HEK293 (cell line): ENCODE measurements around the gene MMP12.

Experiments
- CTCF ChIA-PET: fragments of 350-600 bp; formaldehyde crosslinking; extraction: SDS; loops from one replicate; lab custom pipeline; 2021; ENCODE audit warnings: antibody characterized with exemption; lab: Yijun Ruan, JAX
- POLR2A ChIA-PET: fragments of 300-600 bp; formaldehyde crosslinking; extraction: SDS; loops from one replicate; lab custom pipeline; 2020; ENCODE audit warnings: antibody characterized with exemption, inconsistent platforms; lab: Yijun Ruan, JAX
- H3K27ac ChIP-seq: fragments of 200-500 bp; sonication (Bioruptor generic); 2 replicates; pipeline ENCODE4 v1.5.1; 2014; ENCODE audit warnings: low read depth, low read length, control low read depth, inconsistent platforms; ENCODE audit errors: extremely low read depth
- H3K36me3 ChIP-seq, 2 experiments: fragments of 200-500 bp in 1 of 2; sonication (Bioruptor generic) in 1 of 2; 1 replicate in 1 of 2; 2 replicates in 1 of 2; pipeline ENCODE4 v1.5.1; 2014 to 2017; ENCODE audit warnings: inconsistent platforms in 2 of 2, low read length in 2 of 2; ENCODE audit not compliant: control insufficient read depth in 2 of 2, insufficient read depth in 1 of 2
- H3K4me1 ChIP-seq: fragments of 200-500 bp; sonication (Bioruptor generic); 2 replicates; pipeline ENCODE4 v1.5.1; 2014; ENCODE audit warnings: mild to moderate bottlenecking, low read length, inconsistent platforms; ENCODE audit not compliant: control insufficient read depth, insufficient read depth
- H3K4me3 ChIP-seq: 2 replicates; pipeline ENCODE4 v1.5.1; 2011; ENCODE audit warnings: low read depth, mild to moderate bottlenecking, control low read depth, low read length, moderate library complexity
- H3K9me3 ChIP-seq: fragments of 200-500 bp; sonication (Bioruptor generic); 2 replicates; pipeline ENCODE4 v1.5.1; 2014; ENCODE audit warnings: low read depth, low read length, inconsistent platforms; ENCODE audit not compliant: control insufficient read depth, insufficient read depth
- BCL11A ChIP-seq: fragments of 450-650 bp; formaldehyde crosslinking; IDR thresholded peaks from 2 replicates; pipeline ENCODE4 v1.5.1; 2016; ENCODE audit warnings: low read depth, missing biosample characterization, missing genetic modification characterization
- HOXA7 ChIP-seq: sonication (generic); formaldehyde crosslinking; IDR thresholded peaks from 2 replicates; pipeline ENCODE4 v1.8.1; 2022; ENCODE audit warnings: missing genetic modification reagents, borderline replicate concordance
- IKZF3 ChIP-seq: fragments of 450-650 bp; IDR thresholded peaks from 2 replicates; pipeline ENCODE4 v1.5.0; 2018; ENCODE audit warnings: missing biosample characterization, mild to moderate bottlenecking, missing genetic modification characterization, moderate library complexity
- MYNN ChIP-seq: fragments of 450-650 bp; formaldehyde crosslinking; IDR thresholded peaks from 2 replicates; pipeline ENCODE4 v1.5.1; 2016; ENCODE audit warnings: missing biosample characterization, missing genetic modification characterization, borderline replicate concordance
- OVOL3 ChIP-seq: fragments of 450-650 bp; formaldehyde crosslinking; IDR thresholded peaks from 2 replicates; pipeline ENCODE4 v1.5.1; 2016; ENCODE audit warnings: missing biosample characterization, missing genetic modification characterization
- PRDM6 ChIP-seq: fragments of 450-650 bp; formaldehyde crosslinking; IDR thresholded peaks from 2 replicates; pipeline ENCODE4 v1.5.1; 2017; ENCODE audit warnings: missing biosample characterization, missing genetic modification characterization
- SP7 ChIP-seq: fragments of 450-650 bp; formaldehyde crosslinking; IDR thresholded peaks from 2 replicates; pipeline ENCODE4 v1.5.1; 2016; ENCODE audit warnings: missing biosample characterization, missing genetic modification characterization
- TCF7L2 ChIP-seq: IDR thresholded peaks from 2 replicates; pipeline ENCODE4 v1.6.1; 2011; ENCODE audit warnings: low read depth, mild to moderate bottlenecking, inconsistent platforms, low read length, moderate library complexity, borderline replicate concordance
- YY2 ChIP-seq: fragments of 450-650 bp; formaldehyde crosslinking; IDR thresholded peaks from 2 replicates; pipeline ENCODE4 v1.5.1; 2016; ENCODE audit warnings: missing biosample characterization, missing genetic modification characterization
- ZBTB1 ChIP-seq: fragments of 450-650 bp; formaldehyde crosslinking; IDR thresholded peaks from 2 replicates; pipeline ENCODE4 v1.5.1; 2016; ENCODE audit warnings: missing biosample characterization, missing genetic modification characterization
- ZBTB20 ChIP-seq: fragments of 450-650 bp; formaldehyde crosslinking; IDR thresholded peaks from 2 replicates; pipeline ENCODE4 v1.5.1; 2016; ENCODE audit warnings: missing biosample characterization, missing genetic modification characterization
- ZEB2 ChIP-seq: fragments of 450-650 bp; formaldehyde crosslinking; IDR thresholded peaks from 2 replicates; pipeline ENCODE4 v1.5.1; 2016; ENCODE audit warnings: missing biosample characterization, missing genetic modification characterization
- ZNF138 ChIP-seq: fragments of 450-650 bp; formaldehyde crosslinking; IDR thresholded peaks from 2 replicates; pipeline ENCODE4 v1.5.1; 2016; ENCODE audit warnings: missing biosample characterization, missing genetic modification characterization, borderline replicate concordance
- ZNF16 ChIP-seq: fragments of 450-650 bp; formaldehyde crosslinking; IDR thresholded peaks from 2 replicates; pipeline ENCODE4 v1.5.1; 2016; ENCODE audit warnings: low read depth, missing biosample characterization, missing genetic modification characterization
- ZNF184 ChIP-seq: fragments of 450-650 bp; IDR thresholded peaks from 2 replicates; pipeline ENCODE4 v1.5.1; 2018; ENCODE audit warnings: missing biosample characterization, mild to moderate bottlenecking, missing genetic modification characterization
- ZNF248 ChIP-seq: fragments of 450-650 bp; formaldehyde crosslinking; IDR thresholded peaks from 2 replicates; pipeline ENCODE4 v1.5.1; 2017; ENCODE audit warnings: missing biosample characterization, missing genetic modification characterization
- ZNF266 ChIP-seq: fragments of 450-650 bp; formaldehyde crosslinking; IDR thresholded peaks from 2 replicates; pipeline ENCODE4 v1.5.1; 2016; ENCODE audit warnings: missing biosample characterization, missing genetic modification characterization, low read depth
- ZNF501 ChIP-seq: fragments of 450-650 bp; formaldehyde crosslinking; IDR thresholded peaks from 2 replicates; pipeline ENCODE4 v1.5.1; 2016; ENCODE audit warnings: missing biosample characterization, missing genetic modification characterization
- ZNF660 ChIP-seq: fragments of 450-650 bp; IDR thresholded peaks from 2 replicates; pipeline ENCODE4 v1.5.1; 2018; ENCODE audit warnings: missing biosample characterization, mild to moderate bottlenecking, missing genetic modification characterization
- ZNF776 ChIP-seq: fragments of 450-650 bp; formaldehyde crosslinking; IDR thresholded peaks from 2 replicates; pipeline ENCODE4 v1.5.0; 2017; ENCODE audit warnings: missing biosample characterization, missing genetic modification characterization, borderline replicate concordance
- ZNF792 ChIP-seq: fragments of 450-650 bp; formaldehyde crosslinking; IDR thresholded peaks from 2 replicates; pipeline ENCODE4 v1.5.1; 2016; ENCODE audit warnings: missing biosample characterization, missing genetic modification characterization
- ZNF837 ChIP-seq: fragments of 450-650 bp; formaldehyde crosslinking; IDR thresholded peaks from 2 replicates; pipeline ENCODE4 v1.5.1; 2016; ENCODE audit warnings: missing biosample characterization, missing genetic modification characterization

Gene MMP12

GRCh38 chr11:102819491-102819890 is 55.3 kb downstream of the MMP12 start:
- ChIA-PET POLR2A (no interaction called here), CTCF (no interaction called here)
- Histone ChIP-seq H3K4me1 (no peaks in the 10 kb centered on the region), H3K9me3 (no peaks in the 10 kb centered on the region), H3K27ac (no peak overlapping the region), H3K36me3 (no peaks in the 10 kb centered on the region), H3K4me3 (no peak overlapping the region)
- TF ChIP-seq ZNF266 (tag by site-specific recombination) (no peak), HOXA7 (CRISPR knock-in tag) (no peak), SP7 (no peak), ZNF16 (tag by site-specific recombination) (no peak), ZBTB20 (tag by site-specific recombination) (no peak), ZNF660 (no peak), BCL11A (no peak), ZEB2 (tag by site-specific recombination) (no peak), OVOL3 (no peak), PRDM6 (tag by site-specific recombination) (no peak), ZNF776 (no peak), ZNF184 (no peak), ZBTB1 (tag by site-specific recombination) (no peak), ZNF138 (tag by site-specific recombination) (no peak), ZNF837 (no peak), YY2 (tag by site-specific recombination) (no peak), TCF7L2 (no peak), ZNF792 (tag by site-specific recombination) (no peak), ZNF501 (tag by site-specific recombination) (no peak), IKZF3 (tag by site-specific recombination) (no peak)

GRCh38 chr11:102813484-102813883 is 61.3 kb downstream of the MMP12 start:
- no peak overlapping the region for H3K4me3 ChIP-seq
- H3K36me3 ChIP-seq: no peaks in the 10 kb centered on the region
- CTCF ChIA-PET: no interaction called here
- H3K27ac ChIP-seq: no peak overlapping the region
- no peaks in the 10 kb centered on the region for H3K4me1 ChIP-seq
- no peak for TF ChIP-seq ZNF248 (tag by site-specific recombination)
- no peak for TF ChIP-seq MYNN (tag by site-specific recombination)
- H3K9me3 ChIP-seq: no peaks in the 10 kb centered on the region
- POLR2A ChIA-PET: no interaction called here
